Glutamatergic neuron (in vitro differentiated cells): ENCODE data around the gene CASTOR1. TPM values are rescaled to one million over a fixed set of nuclear protein-coding genes. Genes with fewer than 3 reads are reported as not detected.

Experiments used
- DNase-seq: peaks from one replicate; pipeline ENCODE4 v3.0.0; 2022
- H3K27ac Mint-ChIP-seq: one replicate; pipeline ENCODE4 v1.8.0; 2020; ENCODE audit warnings: mild to moderate bottlenecking, mixed read lengths, inconsistent platforms; ENCODE audit not compliant: unreplicated experiment
- H3K27me3 Mint-ChIP-seq: one replicate; pipeline ENCODE4 v1.8.0; 2020; ENCODE audit warnings: mild to moderate bottlenecking, moderate library complexity, mixed read lengths, inconsistent platforms; ENCODE audit not compliant: unreplicated experiment
- H3K36me3 Mint-ChIP-seq: one replicate; pipeline ENCODE4 v1.8.0; 2020; ENCODE audit warnings: mild to moderate bottlenecking, mixed read lengths, inconsistent platforms; ENCODE audit not compliant: unreplicated experiment
- H3K4me1 Mint-ChIP-seq: one replicate; pipeline ENCODE4 v1.8.0; 2020; ENCODE audit warnings: mild to moderate bottlenecking, low read depth, mixed read lengths, inconsistent platforms; ENCODE audit not compliant: unreplicated experiment
- H3K4me3 Mint-ChIP-seq: one replicate; pipeline ENCODE4 v1.8.0; 2020; ENCODE audit warnings: mild to moderate bottlenecking, mixed read lengths, inconsistent platforms; ENCODE audit not compliant: unreplicated experiment
- H3K9me3 Mint-ChIP-seq: one replicate; pipeline ENCODE4 v1.8.0; 2020; ENCODE audit warnings: mild to moderate bottlenecking, moderate library complexity, mixed read lengths, inconsistent platforms; ENCODE audit not compliant: unreplicated experiment
- CTCF ChIP-seq: fragments of 200-600 bp; sonication (generic); IDR thresholded peaks from one replicate; pipeline ENCODE4 v1.5.0; 2021; ENCODE audit not compliant: partially characterized antibody, unreplicated experiment
- total RNA-seq: library from RNA; stranded (reverse); fragmentation: NEBNext Ultra II Directional; extraction: Animal tissue kit (Norgen Biotek cat#: 25700); gene quantifications from one replicate; pipeline ENCODE4 v1.2.1, GENCODE V29; 2021; ENCODE audit not compliant: unreplicated experiment

Gene CASTOR1
- total RNA-seq, 1 donor from 2014 or later = 4.5 TPM

- no peak for TF ChIP-seq CTCF
- H3K4me1 Mint-ChIP-seq = peaks cover 7% of the 10 kb centered on the region
- H3K36me3 Mint-ChIP-seq = no peaks in the 10 kb centered on the region
- no peaks in the 10 kb centered on the region for H3K27me3 Mint-ChIP-seq
- H3K27ac Mint-ChIP-seq = no peak overlapping the region
- H3K4me3 Mint-ChIP-seq = no peak overlapping the region
- no peak for DNase-seq
- H3K9me3 Mint-ChIP-seq = peaks cover 3% of the 10 kb centered on the region
These were observed 19.4 kb upstream of the CASTOR1 start for GRCh38 chr22:30308518-30309230.

- DNase-seq = no peak
- Mint-ChIP-seq H3K4me3 (no peak overlapping the region), H3K27ac (no peak overlapping the region), H3K27me3 (no peaks in the 10 kb centered on the region), H3K4me1 (peaks cover 7% of the 10 kb centered on the region), H3K9me3 (peaks cover 3% of the 10 kb centered on the region), H3K36me3 (no peaks in the 10 kb centered on the region)
- TF ChIP-seq CTCF = no peak
These were observed 18.8 kb upstream of the CASTOR1 start for GRCh38 chr22:30308093-30308492.

GRCh38 chr22:30307041-30307574, 17.8 kb upstream of the CASTOR1 start:
- Mint-ChIP-seq H3K4me3 (no peak overlapping the region), H3K27me3 (no peaks in the 10 kb centered on the region), H3K4me1 (peaks cover 7% of the 10 kb centered on the region), H3K9me3 (peaks cover 3% of the 10 kb centered on the region), H3K27ac (no peak overlapping the region), H3K36me3 (no peaks in the 10 kb centered on the region)
- DNase-seq = no peak
- TF ChIP-seq CTCF = no peak

- Mint-ChIP-seq H3K27me3 (no peaks in the 10 kb centered on the region), H3K27ac (no peak overlapping the region), H3K4me3 (no peak overlapping the region), H3K36me3 (no peaks in the 10 kb centered on the region), H3K4me1 (peaks cover 7% of the 10 kb centered on the region), H3K9me3 (peaks cover 3% of the 10 kb centered on the region)
- no peak for TF ChIP-seq CTCF
- DNase-seq = no peak
These were observed 17.3 kb upstream of the CASTOR1 start for GRCh38 chr22:30306627-30307011.

- no peaks in the 10 kb centered on the region for H3K27me3 Mint-ChIP-seq
- H3K4me3 Mint-ChIP-seq = no peak overlapping the region
- TF ChIP-seq CTCF = no peak
- no peak overlapping the region for H3K27ac Mint-ChIP-seq
- no peak for DNase-seq
- peaks cover 7% of the 10 kb centered on the region for H3K4me1 Mint-ChIP-seq
- H3K9me3 Mint-ChIP-seq = peaks cover 3% of the 10 kb centered on the region
- H3K36me3 Mint-ChIP-seq = no peaks in the 10 kb centered on the region
These were observed 16.8 kb upstream of the CASTOR1 start for GRCh38 chr22:30305906-30306626.
